ENCODE data around the gene ILF3.

The ILF3 gene

DNA sequence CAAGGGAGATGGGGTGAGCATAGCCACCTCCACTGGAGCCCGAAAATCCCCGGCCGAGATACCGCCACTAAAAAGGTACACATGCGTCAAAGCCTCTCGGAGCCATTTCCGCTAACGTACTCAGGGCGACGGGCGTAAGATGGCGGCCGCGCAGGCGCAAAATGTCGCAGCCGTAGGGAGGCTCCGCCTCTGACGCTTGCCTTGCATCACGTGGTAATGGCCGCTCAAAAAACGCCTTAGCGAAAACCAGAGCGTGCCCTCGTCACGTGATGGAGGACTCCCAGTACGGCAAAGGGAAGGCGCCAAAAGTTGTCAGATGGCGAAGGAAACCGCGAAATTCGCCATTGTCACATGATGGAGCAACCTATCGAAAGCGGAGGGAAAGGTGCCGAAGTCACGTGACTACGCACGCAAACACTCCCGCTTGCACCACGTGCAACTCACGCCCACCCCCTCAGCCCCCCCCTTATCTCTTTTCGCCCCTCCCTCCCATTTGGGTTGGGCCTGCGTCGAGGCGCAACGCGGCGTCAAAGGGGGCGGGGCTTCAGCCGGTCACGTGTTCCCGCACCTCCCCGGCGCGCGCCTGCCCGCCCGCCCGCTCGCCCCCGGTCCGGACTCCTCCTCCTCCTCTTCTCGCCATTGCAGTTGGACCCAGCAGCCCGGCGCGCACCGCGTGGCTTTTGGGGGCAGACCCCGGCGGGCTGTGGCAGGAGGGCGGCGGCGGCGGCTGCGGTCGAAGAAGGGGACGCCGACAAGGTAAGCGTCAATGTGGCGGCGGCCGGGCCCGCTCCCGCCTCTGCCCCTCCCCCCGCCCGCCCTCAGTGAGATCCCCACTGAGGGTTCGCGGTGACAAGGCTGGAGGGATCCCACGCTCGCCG lies at the start of gene ILF3:
Gene ILF3 (plus strand): TSS at position 615 of the 878 bp plus-strand sequence. CDS start 16,260 bp downstream, outside the sequence.
- DNase-seq = peak; percentile 99 to 100 (median 100)

DNA sequence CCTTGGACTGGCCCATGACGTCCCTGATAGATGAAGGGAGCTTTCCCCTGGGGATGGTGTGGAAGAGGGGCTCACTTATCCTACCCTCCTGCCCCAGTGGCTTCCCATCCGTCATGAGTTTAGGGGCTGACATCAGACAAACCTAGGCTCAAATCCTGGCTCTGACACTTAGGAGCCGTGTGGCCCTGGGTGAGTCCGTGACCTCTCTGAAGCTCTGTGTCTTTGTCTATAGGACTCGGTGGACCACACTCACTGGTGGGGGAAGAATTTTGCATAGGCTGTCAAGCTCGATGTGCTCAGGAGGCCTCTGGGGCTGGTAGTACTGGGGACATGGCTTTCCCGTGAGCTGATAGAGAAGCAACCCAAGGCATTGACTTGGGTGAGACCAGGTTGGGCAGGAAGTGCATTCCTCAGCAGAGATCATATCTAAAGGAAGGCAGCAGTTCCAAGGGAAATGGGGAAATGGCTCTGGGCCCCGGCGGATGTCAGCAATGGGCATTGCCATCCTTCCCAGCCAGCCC lies 49.6 kb upstream of the ILF3 start:
- DNase-seq = no peak

DNA sequence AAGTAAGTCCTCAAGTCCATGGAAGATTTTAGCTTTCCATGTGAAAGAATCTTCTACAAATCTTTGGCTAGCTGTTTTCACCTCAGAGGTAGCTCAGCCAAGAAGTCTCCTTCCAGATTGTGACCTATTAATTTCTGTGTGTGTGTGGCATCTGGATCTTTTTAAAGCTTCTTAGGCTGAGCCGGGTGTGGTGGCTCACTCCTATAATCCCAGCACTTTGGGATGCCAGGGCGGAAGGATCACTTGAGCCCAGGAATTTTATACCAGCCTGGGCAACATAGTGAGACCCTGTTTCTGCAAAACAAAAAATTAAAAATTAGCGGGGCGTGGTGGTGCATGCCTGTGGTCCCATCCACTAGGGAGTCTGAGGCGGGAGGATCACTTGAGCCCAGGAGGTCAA lies 42.2 kb upstream of the ILF3 start:
- DNase-seq = no peak

DNA sequence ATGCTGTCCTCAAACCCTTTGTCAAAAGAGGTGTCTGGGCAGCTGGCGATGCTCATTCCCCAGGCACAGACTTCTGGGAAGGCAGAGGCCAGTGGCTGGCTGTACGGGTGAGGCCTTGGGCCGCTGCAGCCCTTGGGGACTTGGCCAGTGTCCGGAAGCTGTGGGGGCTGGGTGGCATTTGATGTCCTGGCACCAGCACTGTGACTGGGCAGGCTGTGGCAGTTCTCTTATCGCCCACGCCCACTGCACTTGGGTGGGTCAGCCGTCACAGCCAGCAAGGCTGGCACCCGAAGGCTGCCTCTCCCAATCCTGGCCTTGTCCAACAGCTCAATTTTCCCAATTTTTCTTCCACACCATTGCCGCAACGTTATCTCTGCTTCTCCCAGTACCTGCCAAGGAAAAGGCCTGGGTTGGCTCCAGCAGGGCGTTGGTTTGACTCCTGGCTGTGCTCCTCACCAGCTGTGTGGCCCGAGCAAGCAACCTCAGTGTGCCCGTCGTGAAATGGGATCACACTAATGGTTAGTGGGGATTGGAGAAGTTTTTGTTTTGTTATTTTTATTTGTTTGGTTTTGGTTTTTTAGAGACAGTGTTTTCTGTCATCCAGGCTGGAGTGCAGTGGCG lies 41.5 kb upstream of the ILF3 start:
- DNase-seq = no peak

DNA sequence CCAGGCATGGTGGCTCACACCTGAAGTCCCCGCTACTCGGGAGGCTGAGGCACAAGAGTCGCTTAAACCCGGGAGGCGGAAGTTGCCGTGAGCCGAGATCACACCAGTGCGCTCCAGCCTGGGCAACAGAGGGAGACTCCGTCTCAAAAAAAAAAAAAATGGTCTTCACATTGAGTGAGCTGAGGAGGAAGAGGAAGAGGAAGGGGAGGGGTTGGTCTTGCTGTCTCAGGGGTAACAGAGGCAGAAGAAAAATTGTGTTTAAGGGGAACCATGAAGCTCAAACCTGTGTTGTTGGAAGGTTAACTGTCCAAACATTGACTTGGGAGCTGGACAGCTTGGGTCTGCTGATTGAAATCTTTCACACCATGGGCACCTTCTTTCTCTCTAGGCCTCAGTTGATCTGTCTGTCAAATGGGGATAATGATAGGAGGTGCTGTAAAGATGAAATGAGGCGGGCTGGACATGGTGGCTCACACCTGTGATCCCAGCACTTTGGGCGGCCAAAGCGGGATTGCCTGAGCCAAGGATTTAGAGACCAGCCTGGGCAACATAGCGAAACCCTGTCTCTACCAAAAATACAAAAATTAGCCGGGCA lies 38.6 kb upstream of the ILF3 start:
- no peak for DNase-seq

DNA sequence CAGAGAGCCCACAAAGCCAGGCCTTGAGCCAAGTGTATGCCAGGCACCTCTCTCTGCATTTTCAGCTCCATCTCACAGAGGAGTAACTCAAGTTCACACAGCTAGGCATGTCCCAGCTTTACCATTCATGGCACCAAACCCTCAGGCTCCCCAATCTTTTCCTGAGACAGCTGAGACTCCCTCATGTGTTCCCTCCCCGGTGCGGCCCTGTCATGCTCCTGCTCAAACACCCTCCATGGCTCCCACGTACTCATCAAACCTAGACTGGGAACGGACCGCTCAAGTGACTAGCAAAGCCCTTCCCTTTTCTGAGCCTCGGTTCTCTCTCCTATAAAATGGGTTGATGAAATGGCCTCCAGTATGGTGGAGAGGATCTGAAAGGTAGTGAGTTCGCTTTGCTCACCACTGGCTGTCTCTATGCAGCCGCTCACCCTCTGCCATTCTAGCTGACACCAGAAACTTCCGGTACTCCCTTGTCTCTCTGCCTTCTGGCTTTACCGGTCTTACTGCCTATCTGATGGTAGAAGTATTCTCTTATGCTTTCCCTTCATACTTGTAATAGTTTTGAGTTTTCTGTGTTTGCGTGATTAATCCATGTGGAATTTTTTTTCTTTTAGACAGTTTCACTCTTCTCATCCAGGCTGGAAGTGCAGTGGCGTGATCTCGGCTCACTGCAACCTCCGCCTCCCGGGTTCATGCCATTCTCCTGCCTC lies 36.6 kb upstream of the ILF3 start:
- no peak for DNase-seq

DNA sequence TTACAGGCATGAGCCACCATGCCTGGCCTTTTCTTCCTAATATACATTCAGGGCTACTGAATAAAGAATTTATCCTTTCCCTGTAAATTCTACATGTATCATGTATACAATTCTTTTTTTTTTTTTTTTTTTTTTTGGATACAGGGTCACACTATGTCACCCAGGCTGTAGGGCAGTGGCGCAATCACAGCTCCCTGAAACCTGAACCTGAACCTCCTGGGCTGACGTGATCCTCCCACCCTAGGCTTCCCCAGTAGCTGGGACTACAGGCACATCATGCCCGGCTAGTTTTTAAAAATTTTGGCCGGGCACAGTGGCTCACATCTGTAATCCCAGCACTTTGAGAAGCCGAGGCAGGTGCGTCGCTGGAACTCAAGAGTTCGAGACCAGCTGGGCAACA lies 35.3 kb upstream of the ILF3 start:
- no peak for DNase-seq

DNA sequence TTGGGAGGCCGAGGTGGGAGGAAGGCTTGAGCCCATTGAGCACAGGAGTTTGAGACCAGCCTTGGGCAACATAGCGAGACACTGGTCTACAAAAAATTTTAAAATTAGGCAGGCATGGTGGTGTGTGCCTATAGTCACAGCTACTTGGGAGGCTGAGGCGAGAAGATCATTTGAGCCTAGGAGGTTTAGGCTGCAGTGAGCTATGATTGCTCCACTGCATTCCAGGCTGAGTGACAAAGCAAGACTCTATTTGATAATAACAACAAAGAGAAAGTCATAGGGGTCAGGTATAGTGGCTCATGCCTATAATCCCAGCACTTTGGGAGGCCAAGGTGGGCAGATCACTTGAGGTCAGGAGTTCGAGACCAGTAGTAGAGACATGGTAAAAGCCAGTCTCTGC lies 33.4 kb upstream of the ILF3 start:
- DNase-seq = no peak

DNA sequence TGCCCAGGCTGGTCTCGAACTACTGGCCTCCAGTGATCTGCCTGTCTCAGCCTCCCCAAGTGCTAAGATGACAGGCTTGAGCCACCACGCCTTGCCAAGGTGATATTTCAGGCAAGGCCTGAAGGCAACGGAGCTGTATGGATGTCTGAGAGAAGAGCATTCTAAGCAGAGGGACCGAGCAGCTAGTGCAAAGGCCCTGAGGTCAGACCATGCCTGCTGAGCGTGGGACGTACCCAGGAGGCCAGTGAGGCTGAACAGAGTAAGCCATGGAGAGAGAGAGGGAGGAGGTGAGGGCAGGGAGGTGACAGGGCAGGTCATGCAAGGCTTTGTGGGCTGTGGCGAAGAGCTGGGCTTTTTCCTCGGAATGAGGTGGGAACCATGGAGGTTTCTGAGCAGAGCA lies 32.2 kb upstream of the ILF3 start:
- no peak for DNase-seq

DNA sequence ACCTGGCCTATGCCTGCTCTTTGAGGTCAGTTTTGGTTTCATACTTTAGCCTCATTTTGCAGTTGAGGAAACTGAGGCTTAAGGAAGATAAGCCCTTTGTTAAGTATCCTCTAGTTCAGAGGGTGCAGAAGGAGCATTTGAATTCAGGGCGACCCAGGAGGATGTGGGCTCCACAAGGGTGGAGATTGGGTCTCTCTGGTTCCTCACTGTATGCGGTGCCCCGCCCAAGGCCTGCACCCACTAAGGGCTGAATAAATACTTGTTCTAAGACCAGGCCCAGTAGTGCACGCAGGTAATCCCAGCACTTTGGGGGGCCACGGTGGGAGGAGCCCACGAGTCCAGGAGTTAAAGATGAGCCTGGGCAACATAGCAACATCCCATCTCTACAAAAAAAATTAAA lies 29.6 kb upstream of the ILF3 start:
- peak in 1 of 3 experiments; percentile 41 for DNase-seq

DNA sequence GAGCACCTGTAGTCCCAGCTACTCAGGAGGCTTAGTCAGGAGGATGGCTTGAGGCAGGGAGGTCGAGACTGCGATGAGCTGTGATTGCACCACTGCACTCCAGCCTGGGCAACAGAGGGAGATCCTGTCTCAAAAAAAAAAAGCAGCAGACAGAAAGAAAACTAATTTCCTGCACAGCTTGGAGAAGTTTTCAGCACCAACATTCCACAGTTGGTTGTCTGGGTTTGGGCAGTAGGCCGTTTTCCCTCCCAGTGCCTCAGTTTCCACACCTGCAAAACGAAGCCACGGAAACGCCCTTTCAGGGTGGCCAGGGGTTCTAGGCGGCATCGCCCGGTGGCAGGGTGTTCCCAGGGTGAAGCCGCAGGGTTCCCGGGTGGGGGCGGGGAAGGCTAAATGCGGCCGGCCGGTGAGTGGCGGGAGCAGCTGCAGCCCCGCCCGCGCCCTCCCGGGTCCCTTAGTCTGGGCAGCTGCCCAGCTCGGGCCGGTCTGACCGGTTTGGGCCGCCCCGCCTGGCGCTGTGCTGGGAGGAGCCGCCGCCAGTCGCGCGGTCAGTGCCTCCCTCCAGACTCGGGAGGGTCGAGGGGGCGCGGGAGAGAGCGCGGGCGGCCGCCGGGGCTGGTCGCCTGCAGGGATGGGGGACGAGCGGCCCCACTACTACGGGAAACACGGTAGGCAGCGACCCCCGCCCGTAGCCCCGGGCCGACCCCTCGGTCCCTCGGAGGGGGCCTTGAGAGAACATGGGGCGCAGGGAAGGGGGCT lies 29.0 kb upstream of the ILF3 start, which contains the start of gene SLC44A2:
Gene SLC44A2 (plus strand): TSS at position 551 of the 759 bp plus-strand sequence. CDS start 81 bp downstream, at position 632.
- peak in 2 of 3 experiments; percentile 80 to 84 for DNase-seq

DNA sequence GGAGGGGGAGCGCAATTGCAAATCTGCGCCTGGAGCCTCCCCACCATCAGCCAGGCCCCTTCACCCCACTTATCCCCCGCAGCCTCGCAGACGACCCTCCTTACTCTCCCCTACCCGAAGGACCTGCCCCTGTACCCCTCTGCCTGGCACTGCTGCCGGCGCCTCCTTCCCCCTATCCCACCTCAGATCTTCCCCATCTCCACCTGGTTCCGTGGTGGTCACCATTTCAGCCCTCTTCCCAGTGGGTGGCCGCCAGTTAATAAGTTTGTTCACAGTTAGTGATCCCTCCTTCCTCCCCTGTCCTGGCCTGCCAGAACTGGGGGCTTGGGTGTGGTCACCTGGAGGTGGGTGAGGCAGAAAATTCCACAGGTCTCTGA lies 28.4 kb upstream of the ILF3 start:
- DNase-seq = no peak

DNA sequence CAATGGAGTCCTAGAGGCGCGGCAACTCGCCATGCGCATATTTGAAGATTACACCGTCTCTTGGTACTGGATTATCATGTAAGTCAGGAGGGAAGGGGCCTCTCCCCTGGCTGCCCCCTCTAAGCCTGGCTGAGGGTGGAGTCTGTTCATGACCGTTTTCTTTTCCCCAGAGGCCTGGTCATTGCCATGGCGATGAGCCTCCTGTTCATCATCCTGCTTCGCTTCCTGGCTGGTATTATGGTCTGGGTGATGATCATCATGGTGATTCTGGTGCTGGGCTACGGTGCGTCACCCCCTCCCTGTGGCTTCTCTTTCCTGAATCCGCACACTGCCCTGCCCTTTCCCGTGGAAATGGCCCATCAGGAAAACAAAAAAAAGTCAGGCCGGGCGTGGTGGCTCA lies 22.3 kb upstream of the ILF3 start:
- DNase-seq = no peak

DNA sequence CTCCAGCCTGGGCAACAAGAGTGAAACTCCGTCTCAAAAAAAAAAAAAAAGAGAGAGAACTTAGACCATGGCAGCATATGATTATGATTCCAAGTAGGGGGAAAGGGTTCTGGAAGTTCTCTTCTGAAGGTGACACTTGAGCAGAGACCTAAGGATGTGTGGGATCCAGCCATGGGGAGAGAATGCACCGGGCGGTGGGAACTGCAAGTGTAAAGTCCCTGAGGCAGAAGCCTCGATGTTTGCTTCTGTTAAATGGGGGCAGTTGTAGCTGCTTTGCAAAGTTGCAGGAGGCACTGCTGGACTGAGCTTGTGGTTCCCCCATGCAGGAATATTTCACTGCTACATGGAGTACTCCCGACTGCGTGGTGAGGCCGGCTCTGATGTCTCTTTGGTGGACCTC lies 19.7 kb upstream of the ILF3 start:
- no peak for DNase-seq

DNA sequence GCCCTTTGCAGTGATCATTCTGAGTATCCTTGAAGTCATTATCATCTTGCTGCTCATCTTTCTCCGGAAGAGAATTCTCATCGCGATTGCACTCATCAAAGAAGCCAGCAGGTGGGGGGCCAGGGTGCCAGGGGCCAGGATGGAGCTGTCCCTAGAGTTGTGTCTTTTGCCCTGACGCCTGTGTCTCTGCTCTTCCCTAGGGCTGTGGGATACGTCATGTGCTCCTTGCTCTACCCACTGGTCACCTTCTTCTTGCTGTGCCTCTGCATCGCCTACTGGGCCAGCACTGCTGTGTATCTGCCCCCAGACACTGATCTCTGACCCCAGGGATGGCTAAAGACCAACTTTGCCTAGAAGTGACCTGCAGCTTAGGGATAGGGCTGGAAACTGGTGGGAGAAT lies 19.2 kb upstream of the ILF3 start:
- no peak for DNase-seq

DNA sequence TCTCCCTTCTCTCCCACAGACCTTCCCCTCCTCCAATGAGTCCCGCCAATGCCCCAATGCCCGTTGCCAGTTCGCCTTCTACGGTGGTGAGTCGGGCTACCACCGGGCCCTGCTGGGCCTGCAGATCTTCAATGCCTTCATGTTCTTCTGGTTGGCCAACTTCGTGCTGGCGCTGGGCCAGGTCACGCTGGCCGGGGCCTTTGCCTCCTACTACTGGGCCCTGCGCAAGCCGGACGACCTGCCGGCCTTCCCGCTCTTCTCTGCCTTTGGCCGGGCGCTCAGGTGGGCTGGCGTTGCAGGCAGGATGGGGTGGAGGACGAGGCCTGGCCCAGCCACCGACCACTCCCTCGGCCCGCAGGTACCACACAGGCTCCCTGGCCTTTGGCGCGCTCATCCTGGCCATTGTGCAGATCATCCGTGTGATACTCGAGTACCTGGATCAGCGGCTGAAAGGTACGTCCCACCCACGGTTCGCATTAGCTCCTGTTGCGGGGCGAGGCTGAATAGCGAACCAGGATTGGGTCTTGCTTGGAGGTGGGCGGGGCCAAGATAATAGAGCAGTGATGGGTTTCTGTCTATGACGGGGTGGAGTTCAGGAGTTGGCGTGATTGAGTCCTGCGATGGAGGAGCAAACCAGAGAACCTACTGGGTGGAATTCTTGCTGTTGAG lies 17.7 kb upstream of the ILF3 start:
- DNase-seq = no peak

DNA sequence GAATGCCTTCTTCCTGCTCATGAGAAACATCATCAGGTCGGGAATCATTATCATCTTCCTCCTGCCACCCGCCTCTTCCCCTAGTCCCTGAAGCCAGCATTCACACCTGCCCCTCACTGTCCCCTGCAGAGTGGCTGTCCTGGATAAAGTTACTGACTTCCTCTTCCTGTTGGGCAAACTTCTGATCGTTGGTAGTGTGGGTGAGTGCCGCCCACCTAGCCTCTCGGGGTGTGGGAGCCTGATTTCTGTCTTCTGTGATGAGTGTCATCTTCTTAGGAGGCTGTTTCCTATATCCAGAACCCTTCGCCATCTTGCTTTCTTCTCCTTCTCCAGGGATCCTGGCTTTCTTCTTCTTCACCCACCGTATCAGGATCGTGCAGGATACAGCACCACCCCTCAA lies 16.3 kb upstream of the ILF3 start:
- DNase-seq = no peak

DNA sequence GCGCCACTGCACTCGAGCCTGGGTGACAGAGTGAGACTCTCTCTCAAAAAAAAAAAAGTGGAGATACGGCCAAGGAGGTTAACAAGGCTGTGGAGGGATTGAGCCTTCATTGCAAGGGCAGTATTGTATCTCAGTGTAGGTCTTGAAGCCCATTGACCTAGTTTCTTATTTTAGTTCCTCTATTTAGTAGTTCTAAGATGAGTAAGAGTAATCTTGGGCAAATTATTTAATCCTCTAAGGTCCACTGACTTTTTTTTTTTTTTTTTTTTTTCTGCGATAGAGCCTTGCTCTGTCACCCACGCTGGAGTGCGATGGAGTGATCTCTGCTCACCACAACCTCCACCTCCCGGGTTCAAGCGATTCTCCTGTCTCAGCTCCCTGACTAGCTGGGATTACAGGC lies 14.3 kb upstream of the ILF3 start:
- DNase-seq = no peak

DNA sequence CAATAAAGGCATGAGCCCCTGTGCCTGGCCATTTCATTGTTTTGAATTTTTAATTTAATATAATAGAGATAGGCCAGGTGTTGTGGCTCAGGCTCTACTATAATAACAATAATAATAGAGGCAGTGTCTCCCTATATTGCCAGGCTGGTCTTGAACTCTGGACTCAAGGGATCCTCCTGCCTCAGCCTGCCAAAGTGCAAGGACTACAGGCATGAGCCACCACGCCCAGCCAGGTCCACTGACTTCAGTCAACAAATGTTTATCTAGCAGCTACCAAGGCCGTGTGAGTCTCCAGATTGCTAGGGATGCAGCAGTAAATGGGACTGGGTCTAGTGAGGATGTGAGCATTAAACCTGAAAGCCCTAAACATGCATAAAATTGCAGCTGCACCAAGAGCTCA lies 13.8 kb upstream of the ILF3 start:
- no peak for DNase-seq

DNA sequence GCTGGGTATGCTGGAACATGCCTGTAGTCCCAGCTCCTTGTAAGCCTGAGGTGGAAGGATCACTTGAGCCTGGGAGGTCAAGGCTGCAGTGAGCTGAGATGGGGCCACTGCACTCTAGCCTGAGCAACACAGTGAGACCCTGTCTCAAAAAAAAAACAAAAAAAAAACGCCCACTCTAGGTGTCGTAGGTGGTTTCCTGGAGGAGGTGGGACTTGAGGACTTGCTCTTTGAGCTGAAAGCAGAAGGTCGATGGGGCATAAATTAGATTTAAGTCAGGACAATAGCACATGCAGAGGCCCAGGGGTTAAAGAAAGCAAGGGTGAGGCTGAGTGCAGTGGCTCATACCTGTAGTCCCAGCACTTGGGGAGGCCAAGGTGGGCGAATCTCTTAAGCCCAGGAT lies 12.9 kb upstream of the ILF3 start:
- DNase-seq = no peak

DNA sequence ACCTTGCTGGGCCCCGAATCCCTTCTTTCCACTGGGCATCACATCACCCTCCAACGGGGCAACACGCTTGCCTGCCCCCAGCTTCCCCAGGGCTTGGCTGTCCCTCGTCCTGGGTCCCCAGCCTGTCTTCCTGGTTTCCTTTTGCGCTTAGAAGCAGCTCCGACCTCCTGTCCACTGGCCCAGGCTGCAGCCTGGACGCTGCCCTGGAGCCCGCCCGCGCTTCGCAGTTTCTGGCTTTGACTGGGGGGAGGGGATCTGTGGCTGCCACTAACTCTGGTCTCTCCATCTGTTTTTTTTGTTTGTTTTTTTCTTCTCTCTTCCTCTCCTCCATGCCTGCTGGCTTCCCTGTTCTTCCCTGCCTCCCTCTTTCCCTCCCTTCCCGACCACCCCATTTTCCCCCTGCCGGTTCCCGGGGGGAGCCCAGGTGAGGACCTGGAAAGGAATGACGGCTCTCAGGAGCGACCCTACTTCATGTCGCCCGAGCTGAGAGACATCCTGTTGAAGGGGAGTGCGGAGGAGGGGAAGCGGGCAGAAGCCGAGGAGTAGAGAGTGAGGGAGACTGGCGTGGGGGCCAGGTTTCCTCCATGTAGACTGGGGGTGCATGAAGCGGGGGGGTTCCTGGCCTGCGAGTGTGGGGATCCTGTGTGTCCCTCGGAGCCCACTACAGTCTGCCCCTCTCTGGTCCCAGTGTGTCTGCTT lies 11.5 kb upstream of the ILF3 start:
- no peak for DNase-seq
